SH-SY5Y (cell line): ENCODE measurements around the gene MIF.

Experiments
- GATA2 ChIP-seq: IDR thresholded peaks from 2 replicates; pipeline ENCODE4 v1.6.1; 2011; ENCODE audit warnings: mild to moderate bottlenecking, low read depth, low read length
- GATA3 ChIP-seq: IDR thresholded peaks from 2 replicates; pipeline ENCODE4 v1.6.1; 2011; ENCODE audit warnings: low read depth, mild to moderate bottlenecking, low read length, moderate library complexity

Gene MIF

DNA sequence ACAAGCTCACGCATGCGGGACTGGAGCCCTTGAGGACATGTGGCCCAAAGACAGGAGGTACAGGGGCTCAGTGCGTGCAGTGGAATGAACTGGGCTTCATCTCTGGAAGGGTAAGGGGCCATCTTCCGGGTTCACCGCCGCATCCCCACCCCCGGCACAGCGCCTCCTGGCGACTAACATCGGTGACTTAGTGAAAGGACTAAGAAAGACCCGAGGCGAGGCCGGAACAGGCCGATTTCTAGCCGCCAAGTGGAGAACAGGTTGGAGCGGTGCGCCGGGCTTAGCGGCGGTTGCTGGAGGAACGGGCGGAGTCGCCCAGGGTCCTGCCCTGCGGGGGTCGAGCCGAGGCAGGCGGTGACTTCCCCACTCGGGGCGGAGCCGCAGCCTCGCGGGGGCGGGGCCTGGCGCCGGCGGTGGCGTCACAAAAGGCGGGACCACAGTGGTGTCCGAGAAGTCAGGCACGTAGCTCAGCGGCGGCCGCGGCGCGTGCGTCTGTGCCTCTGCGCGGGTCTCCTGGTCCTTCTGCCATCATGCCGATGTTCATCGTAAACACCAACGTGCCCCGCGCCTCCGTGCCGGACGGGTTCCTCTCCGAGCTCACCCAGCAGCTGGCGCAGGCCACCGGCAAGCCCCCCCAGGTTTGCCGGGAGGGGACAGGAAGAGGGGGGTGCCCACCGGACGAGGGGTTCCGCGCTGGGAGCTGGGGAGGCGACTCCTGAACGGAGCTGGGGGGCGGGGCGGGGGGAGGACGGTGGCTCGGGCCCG lies at the start of gene MIF:
Gene MIF, plus strand, starts transcription at position 439 of the 765 bp plus-strand sequence. Its CDS starts 92 bp downstream, at position 531.
- no peak for TF ChIP-seq GATA3

DNA sequence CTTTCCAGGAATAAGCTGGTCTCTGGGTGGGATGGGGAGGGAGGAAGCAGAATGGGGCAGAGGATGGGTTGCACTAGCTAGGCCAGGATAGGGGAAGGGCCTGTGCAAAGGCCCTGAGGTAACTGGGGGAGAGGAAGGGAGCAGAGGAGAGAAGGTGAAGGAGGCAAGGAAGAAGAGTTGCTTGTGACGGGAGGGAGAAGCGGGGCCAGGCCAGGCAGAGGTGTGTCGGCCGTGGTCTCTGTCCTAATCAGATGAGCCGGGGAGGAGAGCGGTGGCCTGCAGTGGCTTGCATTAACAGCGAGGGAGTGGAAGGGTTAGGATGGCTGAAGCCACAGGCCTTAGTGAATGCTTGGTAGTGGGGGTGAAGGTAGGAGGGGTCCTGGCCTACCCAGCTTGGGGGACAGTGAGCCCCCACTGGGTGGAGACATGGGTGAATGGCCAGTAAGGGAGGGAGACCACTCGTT lies 49.4 kb upstream of the MIF start:
- TF ChIP-seq GATA2 = no peak
- TF ChIP-seq GATA3 = no peak

DNA sequence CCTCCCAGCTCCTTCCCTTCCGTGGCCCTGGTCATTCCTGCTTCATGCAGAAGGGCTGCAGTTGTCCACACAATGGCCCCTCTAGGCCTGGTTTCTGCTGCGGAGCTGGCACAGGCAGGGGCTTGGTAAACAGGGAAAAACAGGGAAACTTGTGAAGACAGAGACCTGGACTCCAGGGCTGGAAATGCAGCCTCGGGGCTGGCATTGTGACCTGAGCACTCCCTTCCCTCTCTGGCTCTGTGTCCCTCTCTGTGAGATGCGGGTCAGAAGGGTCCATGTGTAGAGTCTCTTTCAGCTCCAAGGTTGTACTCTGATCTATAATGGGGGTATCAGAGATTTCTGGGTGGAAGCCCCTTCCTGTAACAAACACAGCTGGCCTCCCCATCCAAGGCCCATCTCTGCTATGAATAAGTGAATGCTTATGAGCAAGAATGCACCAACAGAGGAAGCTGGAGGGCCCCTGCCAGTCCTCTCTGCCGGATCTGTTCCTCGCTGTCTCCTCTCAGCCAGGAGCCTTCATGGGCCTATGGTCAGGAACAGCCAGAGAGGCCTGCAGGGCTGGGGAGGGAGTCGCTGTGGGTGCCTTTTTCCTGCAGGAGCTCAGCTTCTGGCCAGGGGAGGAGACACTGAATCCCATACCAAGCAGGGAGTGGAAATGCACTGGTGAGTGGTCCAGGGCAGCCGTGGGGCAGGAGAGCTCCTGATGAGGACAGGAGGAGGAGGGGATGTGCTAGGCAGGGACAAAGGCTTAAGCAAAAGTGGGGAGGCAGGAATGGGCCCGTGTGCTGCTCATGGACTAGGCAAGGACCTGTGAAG lies 48.7 kb upstream of the MIF start:
- TF ChIP-seq GATA2 = no peak
- no peak for TF ChIP-seq GATA3

DNA sequence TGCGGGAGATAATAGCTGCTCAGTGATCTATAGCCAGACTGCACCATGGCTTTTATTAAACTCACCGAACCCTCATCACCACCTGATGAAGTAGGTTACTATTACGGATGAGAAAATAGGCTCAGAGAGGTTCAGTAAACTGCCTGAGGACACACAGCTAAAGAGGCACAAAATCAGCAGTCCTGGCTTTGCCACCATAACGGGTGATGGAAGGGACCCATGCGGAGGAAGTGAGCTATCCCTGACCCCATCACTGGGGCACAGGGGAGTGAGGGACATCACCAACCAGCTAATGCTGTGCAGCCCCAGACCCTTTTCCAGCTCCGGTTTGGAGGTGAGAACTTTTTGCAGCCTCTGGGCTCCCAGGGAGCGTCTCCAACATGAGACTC lies 48.1 kb upstream of the MIF start:
- TF ChIP-seq GATA2 (no peak), GATA3 (no peak)

DNA sequence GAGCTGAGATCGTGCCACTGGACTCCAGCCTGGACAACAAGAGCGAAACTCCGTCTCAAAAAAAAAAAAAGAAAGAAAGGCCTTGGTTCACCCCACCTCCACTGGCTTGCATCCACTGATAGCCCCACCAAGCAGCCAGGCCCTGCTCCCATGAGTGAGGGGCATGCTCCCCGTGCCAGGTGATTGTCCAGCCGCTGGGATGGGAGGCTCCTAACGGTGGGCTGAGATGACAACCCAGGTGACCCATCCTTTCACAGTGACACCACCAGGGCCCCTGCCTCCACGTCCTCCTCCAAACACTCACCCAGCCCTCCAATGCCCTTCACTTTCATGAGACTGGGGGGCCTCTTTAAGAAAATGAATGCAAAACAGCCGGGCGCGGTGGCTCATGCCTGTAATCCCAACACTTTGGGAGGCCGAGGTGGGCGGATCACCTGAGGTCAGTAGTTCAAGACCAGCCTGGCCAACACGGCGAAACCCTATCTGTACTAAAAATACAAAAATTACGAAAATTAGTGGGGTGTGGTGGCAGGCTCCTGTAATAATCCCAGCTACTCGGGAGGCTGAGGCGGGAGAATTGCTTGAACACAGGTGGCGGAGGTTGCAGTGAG lies 46.8 kb upstream of the MIF start:
- TF ChIP-seq GATA3 = no peak
- no peak for TF ChIP-seq GATA2

DNA sequence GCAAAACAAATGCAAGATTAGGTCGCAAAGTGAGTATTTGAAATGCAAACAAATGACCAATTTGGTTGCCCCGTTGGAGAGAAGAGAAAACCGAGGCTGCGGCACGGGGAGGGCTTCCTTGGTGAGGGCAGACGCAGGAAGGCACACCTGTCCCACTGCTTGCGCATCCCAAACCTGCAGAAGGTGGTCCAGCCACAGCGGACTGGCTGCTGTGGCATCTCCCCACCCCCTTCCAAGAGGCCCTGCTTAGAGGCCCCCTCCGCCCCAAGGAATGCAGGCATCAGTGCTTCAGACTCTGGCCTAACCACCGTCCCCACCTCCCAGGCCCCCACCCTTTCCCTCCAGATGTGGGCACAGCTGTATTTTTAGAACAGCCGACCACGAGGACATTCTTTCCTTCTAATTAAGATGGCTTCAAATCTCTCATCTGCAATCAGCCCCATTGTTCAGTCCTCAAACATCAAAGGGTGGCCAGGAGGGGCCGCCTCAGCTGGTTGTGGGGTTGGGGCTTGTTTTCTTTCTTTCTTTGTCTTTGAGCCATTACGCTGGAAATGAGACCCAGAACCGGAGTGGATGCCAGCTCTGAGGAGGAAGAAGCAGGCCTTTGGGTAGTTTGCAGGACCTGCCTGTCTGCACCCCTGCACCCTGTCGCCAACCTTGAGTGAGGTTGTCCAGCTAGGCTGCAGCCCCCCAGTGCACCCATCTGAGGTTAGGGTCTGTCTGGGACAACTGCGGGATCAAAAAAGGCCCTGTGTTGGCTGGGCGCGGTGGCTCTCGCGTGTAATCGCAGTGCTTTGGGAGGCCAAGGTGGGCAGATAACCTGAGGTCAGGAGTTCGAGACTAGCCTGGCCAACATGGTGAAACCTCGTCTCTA lies 46.0 kb upstream of the MIF start:
- TF ChIP-seq GATA3 (no peak), GATA2 (no peak)

DNA sequence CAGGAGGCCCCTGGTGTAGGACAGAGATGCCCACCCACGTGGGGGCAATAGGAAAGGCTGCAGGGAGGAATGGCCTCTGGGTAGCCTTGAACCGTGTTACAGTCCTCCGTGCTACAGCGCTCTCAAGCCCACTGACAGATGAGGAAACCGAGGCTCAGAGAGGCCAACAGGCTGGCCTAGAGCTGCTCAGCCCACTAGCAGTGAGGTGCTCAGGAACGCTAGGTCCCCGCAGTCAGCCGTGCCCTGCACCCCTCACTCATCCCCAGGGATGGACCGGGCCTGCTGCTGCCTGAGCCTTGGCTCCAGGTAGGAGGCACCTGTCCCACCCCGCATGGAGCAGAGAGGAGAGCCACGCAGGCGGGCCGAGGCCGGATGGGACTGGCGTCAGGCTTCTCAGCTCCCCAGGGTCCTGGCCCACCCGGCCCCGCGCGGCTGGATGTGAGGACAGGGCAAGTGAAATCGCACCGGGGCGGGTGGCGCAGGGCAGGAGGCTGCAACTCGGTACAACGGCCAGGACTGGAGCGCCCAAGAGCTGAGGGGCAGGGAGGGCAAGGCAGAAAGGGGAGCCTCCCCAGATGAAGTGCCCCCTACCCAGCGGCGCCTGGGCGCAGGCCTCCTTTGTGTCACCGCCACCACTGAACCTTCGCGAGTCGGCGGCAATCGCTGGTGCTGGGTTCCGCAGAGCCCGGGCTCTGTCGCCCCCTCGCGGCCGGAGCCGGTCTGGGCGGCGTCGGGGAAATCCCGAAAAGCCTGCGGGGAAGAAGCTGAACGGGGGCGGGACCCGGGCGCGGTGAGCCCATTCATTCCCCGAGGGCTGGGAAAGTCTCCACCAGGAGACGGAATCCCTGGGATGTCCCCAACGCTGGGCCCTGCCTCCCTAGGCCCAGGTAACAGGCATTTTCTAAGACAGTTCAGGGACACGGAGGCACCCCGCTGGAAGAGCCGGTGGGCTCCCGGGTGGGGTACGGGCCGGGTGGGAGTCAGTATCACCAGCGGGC lies 44.9 kb upstream of the MIF start:
- TF ChIP-seq GATA2 = no peak
- no peak for TF ChIP-seq GATA3

DNA sequence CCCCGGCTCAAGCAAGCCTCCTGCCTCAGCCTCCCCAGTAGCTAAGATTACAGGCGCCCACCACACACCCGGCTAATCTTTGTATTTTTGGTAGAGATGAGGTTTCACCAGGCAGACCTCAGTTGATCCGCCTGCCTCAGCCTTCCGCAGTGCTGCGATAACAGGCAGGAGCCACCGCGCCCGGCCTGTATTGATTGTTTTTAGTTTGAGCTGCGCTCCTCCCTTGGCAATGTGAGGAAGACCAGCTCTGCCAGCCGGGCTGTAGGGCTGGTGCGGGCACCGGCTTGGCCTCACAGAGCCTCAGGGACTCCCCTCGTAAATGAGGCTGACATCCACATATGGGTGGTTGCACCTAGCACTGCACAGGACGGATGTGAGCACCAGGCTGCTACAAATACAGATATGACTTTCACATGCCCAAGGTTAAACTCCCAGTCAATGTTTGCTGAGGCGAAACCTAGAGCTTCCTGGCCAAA lies 44.0 kb upstream of the MIF start:
- TF ChIP-seq GATA3 = no peak
- no peak for TF ChIP-seq GATA2

DNA sequence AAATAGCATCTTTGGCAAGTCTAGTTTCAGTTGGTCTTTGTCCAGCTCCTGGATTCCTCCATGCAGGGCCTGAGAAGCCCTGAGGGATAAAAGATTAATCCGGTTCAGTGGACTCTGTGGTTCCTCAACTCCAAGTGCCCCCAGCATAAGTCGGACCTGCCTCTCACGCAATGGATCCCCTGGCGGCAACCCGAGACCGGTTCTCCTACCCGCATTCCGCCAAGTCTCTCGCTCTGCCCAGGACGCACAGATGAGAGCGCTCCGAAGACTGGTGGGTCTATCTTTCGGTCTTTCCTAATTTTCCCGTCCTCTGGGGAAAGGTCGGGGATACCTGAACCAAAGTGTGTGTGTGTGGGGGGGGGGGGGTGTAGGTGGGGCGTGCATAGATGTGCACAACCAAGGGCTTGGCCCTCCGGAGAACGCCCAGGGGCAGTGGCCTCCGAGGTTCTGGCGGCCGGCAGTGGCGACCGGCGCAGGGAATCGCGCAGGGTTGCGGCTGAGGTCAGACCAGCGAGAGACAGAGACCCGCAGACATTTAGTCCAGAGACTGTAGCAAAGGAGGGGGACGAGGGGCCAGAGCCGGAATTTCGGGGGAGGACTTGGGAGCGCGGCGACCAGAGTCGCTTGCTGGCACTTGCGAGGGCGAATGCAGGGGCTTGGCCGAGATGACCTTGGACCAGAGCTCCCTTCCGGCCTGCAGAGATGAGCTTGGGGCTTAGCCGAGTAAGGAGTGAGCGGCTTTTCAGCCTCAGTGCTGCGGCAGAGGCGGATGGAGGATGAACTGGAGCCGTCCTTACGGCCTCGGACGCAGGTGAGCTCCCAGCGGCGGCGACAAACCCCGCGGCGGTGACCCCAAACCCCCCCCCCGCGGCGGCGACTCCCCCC lies 37.2 kb upstream of the MIF start:
- TF ChIP-seq GATA3 = no peak
- no peak for TF ChIP-seq GATA2

DNA sequence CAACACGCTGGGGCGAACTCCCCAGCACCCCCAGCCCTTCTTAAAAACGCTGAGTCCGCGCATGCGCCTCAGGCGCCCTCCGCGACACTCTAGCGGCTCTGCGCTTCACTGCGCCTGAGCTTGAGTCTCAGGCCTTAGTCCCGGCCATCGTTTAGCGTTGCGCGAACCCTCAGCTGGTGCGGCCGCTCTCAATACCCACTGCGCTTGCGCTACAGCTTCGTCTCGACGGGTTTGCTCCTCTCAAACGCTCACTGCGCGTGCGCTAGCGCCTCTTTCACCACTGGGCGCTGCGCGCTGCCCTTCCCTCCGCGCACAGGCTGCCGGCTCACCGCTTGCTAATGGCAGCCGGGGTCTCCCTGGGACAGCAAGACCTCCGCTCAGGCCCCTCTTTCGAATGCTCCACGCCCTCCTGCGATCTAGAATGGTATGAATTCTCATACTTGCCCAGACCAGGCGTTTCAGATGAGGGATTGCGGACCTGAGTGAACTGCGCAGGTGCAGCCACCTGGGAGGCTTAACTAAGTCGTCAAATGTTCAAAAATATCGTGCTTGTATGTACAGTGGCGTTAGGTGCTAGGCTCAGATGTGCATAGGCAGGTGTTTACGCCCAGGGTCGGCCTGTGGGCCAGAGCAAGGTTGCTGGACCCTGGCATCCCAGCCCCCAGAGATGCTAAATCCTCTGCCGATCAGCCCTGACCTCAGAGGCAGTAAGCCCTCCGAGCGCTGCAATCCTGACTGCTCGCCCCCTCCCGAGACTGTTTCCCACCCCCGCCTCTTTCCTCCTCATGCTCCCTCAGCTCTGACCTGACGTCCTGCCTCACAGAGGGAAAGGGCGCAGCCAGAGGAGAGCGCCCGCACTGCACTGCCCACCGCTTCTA lies 36.3 kb upstream of the MIF start, which contains the start of gene SLC2A11:
Gene SLC2A11, plus strand, starts transcription at position 270 of the 878 bp plus-strand sequence. Its CDS starts 125 bp downstream, at position 395.
- no peak for TF ChIP-seq GATA2
- TF ChIP-seq GATA3 = no peak

DNA sequence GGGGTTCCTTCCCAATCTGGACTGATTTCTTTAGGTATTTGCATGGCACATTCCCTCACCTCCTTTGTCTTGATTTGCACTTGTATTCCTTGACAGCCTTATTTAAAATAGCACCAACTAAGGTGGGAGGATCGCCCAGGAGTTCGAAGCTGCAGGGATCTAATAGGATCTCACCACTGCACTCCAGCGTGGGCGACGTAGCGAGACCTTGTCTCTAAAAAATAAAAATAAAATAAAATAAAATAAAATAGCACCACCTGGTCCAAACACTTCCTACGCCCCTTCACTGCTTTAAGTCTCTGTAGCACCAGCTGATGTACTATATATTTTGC lies 35.7 kb upstream of the MIF start:
- TF ChIP-seq GATA3 (no peak), GATA2 (no peak)
